ENCODE measurements around the gene LTBP1.

DNA sequence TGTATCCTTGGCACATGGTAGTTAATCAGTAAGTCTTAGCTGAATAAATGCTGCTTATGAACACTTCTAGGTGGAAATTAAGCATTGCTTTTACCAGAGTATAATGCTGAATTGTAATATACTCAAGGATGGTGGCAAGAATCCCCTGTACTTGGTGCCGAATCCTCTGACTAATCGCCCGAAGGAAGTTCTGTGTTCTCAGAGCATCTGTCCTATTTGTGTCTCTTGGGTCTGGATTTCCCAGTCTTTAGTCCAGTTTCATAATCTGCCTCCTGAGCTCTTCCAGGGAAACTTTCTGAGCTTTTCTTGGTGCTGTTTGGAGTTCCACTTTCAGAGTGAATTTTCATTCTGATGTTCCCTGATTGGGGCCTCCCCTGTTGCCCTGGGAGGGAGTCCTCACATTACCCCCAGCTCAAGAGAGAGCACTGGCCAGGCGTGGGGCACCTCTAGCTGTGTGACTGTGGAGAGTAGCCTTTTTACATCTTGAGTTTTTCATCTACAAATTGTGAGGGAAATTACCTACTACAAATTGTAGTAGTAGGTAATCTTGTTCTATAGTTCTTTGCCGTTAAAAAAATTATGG lies 144.9 kb downstream of the LTBP1 start:
- TF ChIP-seq RFX5 (IDR thresholded peaks at IDR 0.05), result no peak
- TF ChIP-seq, protein P1, sequence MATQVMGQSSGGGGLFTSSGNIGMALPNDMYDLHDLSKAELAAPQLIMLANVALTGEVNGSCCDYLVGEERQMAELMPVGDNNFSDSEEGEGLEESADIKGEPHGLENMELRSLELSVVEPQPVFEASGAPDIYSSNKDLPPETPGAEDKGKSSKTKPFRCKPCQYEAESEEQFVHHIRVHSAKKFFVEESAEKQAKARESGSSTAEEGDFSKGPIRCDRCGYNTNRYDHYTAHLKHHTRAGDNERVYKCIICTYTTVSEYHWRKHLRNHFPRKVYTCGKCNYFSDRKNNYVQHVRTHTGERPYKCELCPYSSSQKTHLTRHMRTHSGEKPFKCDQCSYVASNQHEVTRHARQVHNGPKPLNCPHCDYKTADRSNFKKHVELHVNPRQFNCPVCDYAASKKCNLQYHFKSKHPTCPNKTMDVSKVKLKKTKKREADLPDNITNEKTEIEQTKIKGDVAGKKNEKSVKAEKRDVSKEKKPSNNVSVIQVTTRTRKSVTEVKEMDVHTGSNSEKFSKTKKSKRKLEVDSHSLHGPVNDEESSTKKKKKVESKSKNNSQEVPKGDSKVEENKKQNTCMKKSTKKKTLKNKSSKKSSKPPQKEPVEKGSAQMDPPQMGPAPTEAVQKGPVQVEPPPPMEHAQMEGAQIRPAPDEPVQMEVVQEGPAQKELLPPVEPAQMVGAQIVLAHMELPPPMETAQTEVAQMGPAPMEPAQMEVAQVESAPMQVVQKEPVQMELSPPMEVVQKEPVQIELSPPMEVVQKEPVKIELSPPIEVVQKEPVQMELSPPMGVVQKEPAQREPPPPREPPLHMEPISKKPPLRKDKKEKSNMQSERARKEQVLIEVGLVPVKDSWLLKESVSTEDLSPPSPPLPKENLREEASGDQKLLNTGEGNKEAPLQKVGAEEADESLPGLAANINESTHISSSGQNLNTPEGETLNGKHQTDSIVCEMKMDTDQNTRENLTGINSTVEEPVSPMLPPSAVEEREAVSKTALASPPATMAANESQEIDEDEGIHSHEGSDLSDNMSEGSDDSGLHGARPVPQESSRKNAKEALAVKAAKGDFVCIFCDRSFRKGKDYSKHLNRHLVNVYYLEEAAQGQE (IDR thresholded peaks at IDR 0.05), result no peak
- TF ChIP-seq ZSCAN20 (CRISPR knock-in tag; IDR thresholded peaks at IDR 0.05), result no peak
- TF ChIP-seq, protein P2, sequence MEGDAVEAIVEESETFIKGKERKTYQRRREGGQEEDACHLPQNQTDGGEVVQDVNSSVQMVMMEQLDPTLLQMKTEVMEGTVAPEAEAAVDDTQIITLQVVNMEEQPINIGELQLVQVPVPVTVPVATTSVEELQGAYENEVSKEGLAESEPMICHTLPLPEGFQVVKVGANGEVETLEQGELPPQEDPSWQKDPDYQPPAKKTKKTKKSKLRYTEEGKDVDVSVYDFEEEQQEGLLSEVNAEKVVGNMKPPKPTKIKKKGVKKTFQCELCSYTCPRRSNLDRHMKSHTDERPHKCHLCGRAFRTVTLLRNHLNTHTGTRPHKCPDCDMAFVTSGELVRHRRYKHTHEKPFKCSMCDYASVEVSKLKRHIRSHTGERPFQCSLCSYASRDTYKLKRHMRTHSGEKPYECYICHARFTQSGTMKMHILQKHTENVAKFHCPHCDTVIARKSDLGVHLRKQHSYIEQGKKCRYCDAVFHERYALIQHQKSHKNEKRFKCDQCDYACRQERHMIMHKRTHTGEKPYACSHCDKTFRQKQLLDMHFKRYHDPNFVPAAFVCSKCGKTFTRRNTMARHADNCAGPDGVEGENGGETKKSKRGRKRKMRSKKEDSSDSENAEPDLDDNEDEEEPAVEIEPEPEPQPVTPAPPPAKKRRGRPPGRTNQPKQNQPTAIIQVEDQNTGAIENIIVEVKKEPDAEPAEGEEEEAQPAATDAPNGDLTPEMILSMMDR (IDR thresholded peaks at IDR 0.05), result no peak
- no peak for TF ChIP-seq TFCP2L1 (CRISPR knock-in tag; IDR thresholded peaks at IDR 0.05)
- TF ChIP-seq SREBF2 (IDR thresholded peaks at IDR 0.05), result no peak
- no peak for TF ChIP-seq KDM5A (IDR thresholded peaks at IDR 0.05)
- TF ChIP-seq, protein P3, sequence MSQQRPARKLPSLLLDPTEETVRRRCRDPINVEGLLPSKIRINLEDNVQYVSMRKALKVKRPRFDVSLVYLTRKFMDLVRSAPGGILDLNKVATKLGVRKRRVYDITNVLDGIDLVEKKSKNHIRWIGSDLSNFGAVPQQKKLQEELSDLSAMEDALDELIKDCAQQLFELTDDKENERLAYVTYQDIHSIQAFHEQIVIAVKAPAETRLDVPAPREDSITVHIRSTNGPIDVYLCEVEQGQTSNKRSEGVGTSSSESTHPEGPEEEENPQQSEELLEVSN (IDR thresholded peaks at IDR 0.05; ENCODE audit: borderline replicate concordance, low read depth), result no peak
- no peak for TF ChIP-seq NR3C1 (IDR thresholded peaks at IDR 0.05)
- no peak for TF ChIP-seq POLR2A (IDR thresholded peaks at IDR 0.05; ENCODE audit: low read length)
